SK-N-SH (cell line): ENCODE data around the gene CD274. TPM values are rescaled to one million over a fixed set of nuclear protein-coding genes. Genes with fewer than 3 reads are reported as not detected.

Source experiments
- CTCF ChIA-PET: fragments of 300-600, 350-600 bp; formaldehyde crosslinking; extraction: SDS; loops from one replicate; lab custom pipeline; 2021; lab: Yijun Ruan, JAX
- POLR2A ChIA-PET: fragments of 350-600 bp; sonication (Branson Sonifier 250); formaldehyde crosslinking; extraction: SDS; loops from one replicate; lab custom pipeline; 2020; ENCODE audit warnings: antibody characterized with exemption, inconsistent platforms; lab: Yijun Ruan, JAX
- DNase-seq: peaks from one replicate; pipeline ENCODE4 v3.0.0; 2012
- H2AFZ ChIP-seq: fragments of 200-600 bp; sonication (generic); 2 replicates; pipeline ENCODE4 v1.8.1; 2016; ENCODE audit warnings: antibody characterized with exemption, mild to moderate bottlenecking, low read depth
- H3F3A ChIP-seq: fragments of 200-600 bp; sonication (generic); replicated peaks from 2 replicates; pipeline ENCODE3; 2016; ENCODE audit warnings: antibody characterized with exemption, mild to moderate bottlenecking; ENCODE audit not compliant: insufficient read depth
- H3K27ac ChIP-seq, 2 experiments: fragments of 200-500 bp in 1 of 2; fragments of 200-600 bp in 1 of 2; sonication (Bioruptor generic) in 1 of 2; sonication (generic), shearing (Covaris generic) in 1 of 2; 2 replicates each; pipeline versions ENCODE4 v1.5.1 to v1.6.1; 2014 to 2016; ENCODE audit warnings: low read depth in 2 of 2, inconsistent platforms in 1 of 2, low read length in 1 of 2, mild to moderate bottlenecking in 1 of 2, mixed read lengths in 1 of 2
- H3K27me3 ChIP-seq: fragments of 200-600 bp; sonication (generic), shearing (Covaris generic); 2 replicates; pipeline ENCODE4 v1.6.1; 2016; ENCODE audit warnings: mixed run types; ENCODE audit not compliant: insufficient read depth
- H3K36me3 ChIP-seq, 2 experiments: fragments of 200-500 bp in 1 of 2; fragments of 200-600 bp in 1 of 2; sonication (Bioruptor generic) in 1 of 2; sonication (generic) in 1 of 2; replicated peaks in 1 of 2; 2 replicates each; pipeline versions ENCODE3 to v1.5.1; 2014 to 2016; ENCODE audit warnings: low read length in 1 of 2, mild to moderate bottlenecking in 1 of 2; ENCODE audit not compliant: insufficient read depth in 2 of 2, control insufficient read depth in 1 of 2
- H3K4me1 ChIP-seq, 2 experiments: fragments of 200-500 bp in 1 of 2; fragments of 200-600 bp in 1 of 2; sonication (Bioruptor generic) in 1 of 2; sonication (generic), shearing (Covaris generic) in 1 of 2; 2 replicates each; pipeline versions ENCODE4 v1.5.1 to v1.6.1; 2014 to 2016; ENCODE audit warnings: low read depth in 1 of 2, low read length in 1 of 2, mixed run types in 1 of 2; ENCODE audit not compliant: insufficient read depth in 2 of 2, control insufficient read depth in 1 of 2
- H3K4me2 ChIP-seq: fragments of 200-600 bp; sonication (generic), shearing (Covaris generic); 2 replicates; pipeline ENCODE4 v1.6.1; 2017; ENCODE audit warnings: mixed run types
- H3K4me3 ChIP-seq, 2 experiments: fragments of 200-500 bp in 1 of 2; fragments of 200-600 bp in 1 of 2; sonication (Bioruptor generic) in 1 of 2; sonication (generic), shearing (Covaris generic) in 1 of 2; 2 replicates each; pipeline versions ENCODE4 v1.5.1 to v1.8.1; 2014 to 2016; ENCODE audit warnings: low read depth in 2 of 2, inconsistent platforms in 1 of 2, low read length in 1 of 2, mild to moderate bottlenecking in 1 of 2, mixed read lengths in 1 of 2, moderate library complexity in 1 of 2
- H3K79me2 ChIP-seq: fragments of 200-600 bp; sonication (generic); 2 replicates; pipeline ENCODE4 v1.8.1; 2017; ENCODE audit warnings: mild to moderate bottlenecking; ENCODE audit not compliant: insufficient read depth
- H3K9ac ChIP-seq: fragments of 200-600 bp; sonication (generic); 2 replicates; pipeline ENCODE4 v1.6.1; 2017; ENCODE audit warnings: mixed run types
- H3K9me2 ChIP-seq: fragments of 200-600 bp; sonication (generic); 2 replicates; pipeline ENCODE4 v1.6.1; 2017; ENCODE audit warnings: mixed run types
- H3K9me3 ChIP-seq: fragments of 200-600 bp; sonication (generic); 2 replicates; pipeline ENCODE4 v1.6.1; 2017; ENCODE audit warnings: mixed run types, mild to moderate bottlenecking, moderate library complexity
- H4K20me1 ChIP-seq: fragments of 200-600 bp; sonication (generic); 2 replicates; pipeline ENCODE4 v1.6.1; 2017; ENCODE audit warnings: mild to moderate bottlenecking, mixed run types; ENCODE audit not compliant: insufficient read depth
- ELF1 ChIP-seq: IDR thresholded peaks from 2 replicates; pipeline ENCODE4 v1.4.0; 2012
- FOSL2 ChIP-seq: IDR thresholded peaks from 2 replicates; pipeline ENCODE4 v1.4.0; 2012; ENCODE audit warnings: low read depth, mild to moderate bottlenecking, moderate library complexity, borderline replicate concordance
- FOXM1 ChIP-seq: IDR thresholded peaks from 2 replicates; pipeline ENCODE4 v1.4.0; 2012; ENCODE audit warnings: low read depth, mild to moderate bottlenecking
- GABPA ChIP-seq: IDR thresholded peaks from 2 replicates; pipeline ENCODE4 v1.4.0; 2012; ENCODE audit warnings: low read depth, mild to moderate bottlenecking
- JUND ChIP-seq: IDR thresholded peaks from 2 replicates; pipeline ENCODE4 v1.4.0; 2012
- RAD21 ChIP-seq: IDR thresholded peaks from 2 replicates; pipeline ENCODE4 v1.6.1; 2012; ENCODE audit warnings: mild to moderate bottlenecking, low read length
- REST ChIP-seq: IDR thresholded peaks from 2 replicates; pipeline ENCODE4 v1.6.1; 2012; ENCODE audit warnings: mild to moderate bottlenecking, low read depth, low read length, moderate library complexity
- RXRA ChIP-seq: IDR thresholded peaks from 2 replicates; pipeline ENCODE4 v1.4.0; 2012; ENCODE audit warnings: low read depth, mild to moderate bottlenecking, borderline replicate concordance
- SMC3 ChIP-seq: IDR thresholded peaks from 2 replicates; pipeline ENCODE4 v1.6.1; 2012; ENCODE audit warnings: low read depth, low read length, improper control_type of control experiment
- TAF1 ChIP-seq: IDR thresholded peaks from 2 replicates; pipeline ENCODE4 v1.6.1; 2012; ENCODE audit warnings: low read depth, mild to moderate bottlenecking, low read length, moderate library complexity, borderline replicate concordance
- TCF12 ChIP-seq: IDR thresholded peaks from 2 replicates; pipeline ENCODE4 v1.4.0; 2012
- ZBTB33 ChIP-seq: IDR thresholded peaks from 2 replicates; pipeline ENCODE4 v1.4.0; 2012; ENCODE audit warnings: low read depth, borderline replicate concordance
- WGBS: methylation state at CpG from one replicate; pipeline ENCODE4 v1.1.6; 2017; ENCODE audit warnings: low lambda C conversion rate; 5-methylcytosine and 5-hydroxymethylcytosine counted together
- polyA plus RNA-seq, 3 experiments: library from polyadenylated mRNA; depleted of rRNA; stranded (reverse); fragments of >200 nt; gene quantifications; 2 replicates each; pipeline ENCODE4 v1.2.3, GENCODE V29; 2012
- TF ChIP-seq, protein P1 (sequence below): fragments of 200-600 bp; sonication (generic); IDR thresholded peaks from 2 replicates; pipeline ENCODE4 v1.6.1; 2017; ENCODE audit warnings: antibody characterized with exemption, mild to moderate bottlenecking, moderate library complexity

The CD274 gene
- polyA plus RNA-seq, 1 of the 3 experiments (the other 2 are of a cell fraction) = 25.8 TPM

DNA sequence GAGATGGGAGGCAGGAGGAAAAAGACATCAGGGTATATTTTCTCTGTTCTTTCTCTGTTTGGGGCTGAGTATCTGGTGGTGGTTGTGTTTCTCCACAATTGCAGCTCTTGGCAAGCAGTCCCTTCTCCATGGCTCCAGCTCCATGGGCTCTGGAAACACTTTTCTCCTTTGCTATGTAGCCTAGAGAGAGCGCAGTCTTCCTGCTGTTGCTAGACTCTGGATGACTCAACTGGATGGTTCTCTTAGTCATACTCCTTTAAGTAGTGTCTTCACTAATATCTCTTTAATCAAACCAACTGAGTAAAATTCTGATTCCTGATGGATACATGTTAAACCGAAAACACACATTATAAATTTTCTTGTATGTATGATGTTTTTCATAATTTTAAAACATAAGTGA is 9.3 kb upstream of the CD274 start:
- 32% methylated on average over 2 of the region's 2 CpGs for WGBS
- Histone ChIP-seq H3K9me2 (no peaks in the 10 kb centered on the region), H3K27me3 (no peaks in the 10 kb centered on the region), H3K4me2 (0 out of 2 replicates have a peak overlapping the region, but pooled peaks have one; percentile 11), H3K36me3 (peaks cover 0 to under 1% of the 10 kb centered on the region in 2 experiments), H3K9me3 (no peaks in the 10 kb centered on the region), H3K4me3 (no peak overlapping the region), H2AFZ (peak overlapping the region; percentile 33; the same call in 1 of the 2 replicates), H3K79me2 (peaks cover 6% of the 10 kb centered on the region; the same call in 1 of the 2 replicates), H4K20me1 (no peaks in the 10 kb centered on the region), H3K9ac (no peak overlapping the region), H3K4me1 (peaks cover 6 to 12% of the 10 kb centered on the region in 2 experiments), H3F3A (peaks cover 30% of the 10 kb centered on the region), H3K27ac (peak overlapping the region in 1 of 2 experiments; percentile 59; a peak in 2 of 4 replicates)
- POLR2A ChIA-PET = no interaction called here
- no peak for TF ChIP-seq GABPA
- no peak for TF ChIP-seq ZBTB33
- TF ChIP-seq FOSL2 = peak; percentile 95
- TF ChIP-seq ELF1 = no peak
- TF ChIP-seq JUND = peak; percentile 76
- peak; percentile 48; the same call in 1 of the 2 replicates for TF ChIP-seq TCF12
- no peak for TF ChIP-seq SMC3
- no peak for TF ChIP-seq TAF1
- DNase-seq = no peak
- CTCF ChIA-PET = interaction anchor here (0.9 to 6.1 kb wide), 4 partner anchors 9 to 255 kb away, joined by 3 to 71 read pairs (median 8); partner anchors contain the start of genes CD274 and INSL6

- Histone ChIP-seq H3K4me3 (no peak overlapping the region), H3K9ac (no peak overlapping the region), H3K27me3 (no peaks in the 10 kb centered on the region), H3F3A (peaks cover 30% of the 10 kb centered on the region), H3K9me2 (no peaks in the 10 kb centered on the region), H4K20me1 (no peaks in the 10 kb centered on the region), H3K4me2 (no peak overlapping the region), H3K79me2 (no peaks in the 10 kb centered on the region), H2AFZ (no peak overlapping the region), H3K4me1 (peaks cover 8 to 18% of the 10 kb centered on the region in 2 experiments), H3K9me3 (no peaks in the 10 kb centered on the region), H3K27ac (no peak overlapping the region), H3K36me3 (no peaks in the 10 kb centered on the region)
- CTCF ChIA-PET = interaction anchor here (0.6 to 6.1 kb wide), 19 partner anchors 8 to 868 kb away, joined by 3 to 71 read pairs (median 4); partner anchors contain the start of genes CD274 and INSL6
- peak; percentile 44 for DNase-seq
- 43% methylated on average over 2 of the region's 2 CpGs for WGBS
- TF ChIP-seq RAD21 (peak; percentile 76), REST (no peak), RXRA (no peak), FOXM1 (no peak), SMC3 (peak; percentile 75)
- TF ChIP-seq, protein P1, sequence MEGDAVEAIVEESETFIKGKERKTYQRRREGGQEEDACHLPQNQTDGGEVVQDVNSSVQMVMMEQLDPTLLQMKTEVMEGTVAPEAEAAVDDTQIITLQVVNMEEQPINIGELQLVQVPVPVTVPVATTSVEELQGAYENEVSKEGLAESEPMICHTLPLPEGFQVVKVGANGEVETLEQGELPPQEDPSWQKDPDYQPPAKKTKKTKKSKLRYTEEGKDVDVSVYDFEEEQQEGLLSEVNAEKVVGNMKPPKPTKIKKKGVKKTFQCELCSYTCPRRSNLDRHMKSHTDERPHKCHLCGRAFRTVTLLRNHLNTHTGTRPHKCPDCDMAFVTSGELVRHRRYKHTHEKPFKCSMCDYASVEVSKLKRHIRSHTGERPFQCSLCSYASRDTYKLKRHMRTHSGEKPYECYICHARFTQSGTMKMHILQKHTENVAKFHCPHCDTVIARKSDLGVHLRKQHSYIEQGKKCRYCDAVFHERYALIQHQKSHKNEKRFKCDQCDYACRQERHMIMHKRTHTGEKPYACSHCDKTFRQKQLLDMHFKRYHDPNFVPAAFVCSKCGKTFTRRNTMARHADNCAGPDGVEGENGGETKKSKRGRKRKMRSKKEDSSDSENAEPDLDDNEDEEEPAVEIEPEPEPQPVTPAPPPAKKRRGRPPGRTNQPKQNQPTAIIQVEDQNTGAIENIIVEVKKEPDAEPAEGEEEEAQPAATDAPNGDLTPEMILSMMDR = peak; percentile 65
- POLR2A ChIA-PET = no interaction called here
Measured at GRCh38 chr9:5442400-5443011, 7.8 kb upstream of the CD274 start.
